Body of pancreas (tissue), 4 donors: ENCODE results near the gene MAP10.

Source experiments
- CTCF ChIP-seq, 7 experiments: fragments of 450-650 bp in 4 of 7; fragments of 200-600 bp in 3 of 7; sonication (generic) in 3 of 7; IDR thresholded peaks; one replicate each; pipeline ENCODE4 v1.5.1; 2016 to 2019; ENCODE audit warnings: antibody characterized with exemption in 7 of 7
- POLR2A ChIP-seq, 3 donors: fragments of 450-650 bp; IDR thresholded peaks; one replicate each; pipeline ENCODE4 v1.6.1; 2016; ENCODE audit warnings: antibody characterized with exemption in 3 of 3, mild to moderate bottlenecking in 2 of 3

- TF ChIP-seq POLR2A (IDR thresholded peaks at IDR 0.05): no peak
- TF ChIP-seq CTCF (IDR thresholded peaks at IDR 0.05): no peak
Observed at GRCh38 chr1:232795497-232796053, 9.6 kb upstream of the MAP10 start.
